ENCODE measurements around the gene SV2C.

GRCh38 chr5:76210946-76211345 lies 127.8 kb downstream of the SV2C start:
- no peak for TF ChIP-seq ISL1 (CRISPR knock-in tag; IDR thresholded peaks at IDR 0.05)
- no peak for TF ChIP-seq POU6F1 (CRISPR knock-in tag; IDR thresholded peaks at IDR 0.05; ENCODE audit: borderline replicate concordance, low read depth)
- TF ChIP-seq CREB5 (CRISPR knock-in tag; IDR thresholded peaks at IDR 0.05; ENCODE audit: low read depth) = no peak
- no peak for TF ChIP-seq ESRRG (CRISPR knock-in tag; IDR thresholded peaks at IDR 0.05)
- no peak for TF ChIP-seq OSR1 (CRISPR knock-in tag; IDR thresholded peaks at IDR 0.05)
- no peak for TF ChIP-seq CSRNP3 (CRISPR knock-in tag; IDR thresholded peaks at IDR 0.05)
- no peak for TF ChIP-seq CSDC2 (CRISPR knock-in tag; IDR thresholded peaks at IDR 0.05)
- TF ChIP-seq ZNF70 (CRISPR knock-in tag; IDR thresholded peaks at IDR 0.05) = no peak

Data from SK-N-SH treated with all-trans-retinoic acid at 6 μM for 48 hours (cell line).